ENCODE measurements around the gene TAL2. TPM values are rescaled to one million over a fixed set of nuclear protein-coding genes. Genes with fewer than 3 reads are reported as not detected.
"Not testable (repeated sequence)": the region's sequence is repeated elsewhere in the genome, so short reads cannot be mapped to it uniquely, and the experiment has no call there.

Gene TAL2
- total RNA-seq, 1 experiment from 2014 or later, result not detected

- no peak overlapping the region for H3K4me3 Mint-ChIP-seq (ENCODE audit: unreplicated experiment)
- no peak overlapping the region for H3K27ac Mint-ChIP-seq (ENCODE audit: low read depth, unreplicated experiment)
- no peaks in the 10 kb centered on the region for H3K36me3 Mint-ChIP-seq (ENCODE audit: insufficient read depth, unreplicated experiment)
- H3K4me1 Mint-ChIP-seq (ENCODE audit: insufficient read depth, unreplicated experiment), result peaks cover 15% of the 10 kb centered on the region
- H3K27me3 Mint-ChIP-seq (ENCODE audit: insufficient read depth, unreplicated experiment), result no peaks in the 10 kb centered on the region
- no peaks in the 10 kb centered on the region for H3K9me3 Mint-ChIP-seq (ENCODE audit: unreplicated experiment)
- DNase-seq (ENCODE audit: unreplicated experiment), result no peak
- intact Hi-C loops (cut with micrococcal nuclease), result no loop called here
- CTCF ChIA-PET, result interaction anchor here (0.6 to 1.5 kb wide), 3 partner anchors 18 to 542 kb away, joined by 3 to 6 read pairs (median 3); no protein-coding TSS in a partner anchor
- BruUV-seq (replicated peaks), result no TSS peak
- no peak for TF ChIP-seq CTCF (IDR thresholded peaks at IDR 0.05; ENCODE audit: unreplicated experiment)
- POLR2A ChIA-PET, result interaction anchor here (0.5 kb wide), 1 partner anchor 1589 kb away, joined by 3 read pairs; no protein-coding TSS in a partner anchor
These were observed 38.4 kb downstream of the TAL2 start for GRCh38 chr9:105700668-105701067.

GRCh38 chr9:105701145-105701544 lies 38.9 kb downstream of the TAL2 start:
- no TSS peak for BruUV-seq (replicated peaks)
- intact Hi-C loops (cut with micrococcal nuclease), result no loop called here
- Mint-ChIP-seq H3K27me3 (ENCODE audit: insufficient read depth, unreplicated experiment) (no peaks in the 10 kb centered on the region), H3K36me3 (ENCODE audit: insufficient read depth, unreplicated experiment) (no peaks in the 10 kb centered on the region), H3K4me1 (ENCODE audit: insufficient read depth, unreplicated experiment) (peaks cover 15% of the 10 kb centered on the region), H3K27ac (ENCODE audit: low read depth, unreplicated experiment) (no peak overlapping the region), H3K9me3 (ENCODE audit: unreplicated experiment) (no peaks in the 10 kb centered on the region), H3K4me3 (ENCODE audit: unreplicated experiment) (no peak overlapping the region)
- no peak for DNase-seq (ENCODE audit: unreplicated experiment)
- no peak for TF ChIP-seq CTCF (IDR thresholded peaks at IDR 0.05; ENCODE audit: unreplicated experiment)
- ChIA-PET POLR2A (no interaction called here), CTCF (interaction anchor here (0.5 to 1.8 kb wide), 3 partner anchors 9 to 32 kb away, joined by 4 to 6 read pairs (median 5); no protein-coding TSS in a partner anchor)

- TF ChIP-seq CTCF (IDR thresholded peaks at IDR 0.05; ENCODE audit: unreplicated experiment), result no peak
- no TSS peak for BruUV-seq (replicated peaks)
- ChIA-PET POLR2A (interaction anchor here (1.2 kb wide), 1 partner anchor 9 kb away, joined by 4 read pairs; the partner anchor contains the start of gene TMEM38B), CTCF (interaction anchor here (0.6 to 1.8 kb wide), 3 partner anchors 10 to 548 kb away, joined by 3 to 5 read pairs (median 3); no protein-coding TSS in a partner anchor)
- intact Hi-C loops (cut with micrococcal nuclease), result no loop called here
- Mint-ChIP-seq H3K4me1 (ENCODE audit: insufficient read depth, unreplicated experiment) (peaks cover 9% of the 10 kb centered on the region), H3K36me3 (ENCODE audit: insufficient read depth, unreplicated experiment) (no peaks in the 10 kb centered on the region), H3K9me3 (ENCODE audit: unreplicated experiment) (no peaks in the 10 kb centered on the region), H3K27ac (ENCODE audit: low read depth, unreplicated experiment) (no peak overlapping the region), H3K4me3 (ENCODE audit: unreplicated experiment) (no peak overlapping the region), H3K27me3 (ENCODE audit: insufficient read depth, unreplicated experiment) (no peaks in the 10 kb centered on the region)
- DNase-seq (ENCODE audit: unreplicated experiment), result no peak
These were observed 40.0 kb downstream of the TAL2 start for GRCh38 chr9:105702207-105702606.

GRCh38 chr9:105703638-105704037 lies 41.4 kb downstream of the TAL2 start:
- H3K36me3 Mint-ChIP-seq (ENCODE audit: insufficient read depth, unreplicated experiment); H3K4me1 Mint-ChIP-seq (ENCODE audit: insufficient read depth, unreplicated experiment); CTCF ChIA-PET; H3K27ac Mint-ChIP-seq (ENCODE audit: low read depth, unreplicated experiment); BruUV-seq (replicated peaks); H3K4me3 Mint-ChIP-seq (ENCODE audit: unreplicated experiment); POLR2A ChIA-PET; H3K27me3 Mint-ChIP-seq (ENCODE audit: insufficient read depth, unreplicated experiment); H3K9me3 Mint-ChIP-seq (ENCODE audit: unreplicated experiment); DNase-seq (ENCODE audit: unreplicated experiment); intact Hi-C loops (cut with micrococcal nuclease): not testable (repeated sequence)
